Cardiac fibroblast (primary cell): ENCODE data around the gene CEP131.

Experiments
- DNase-seq, 2 donors: peaks; one replicate each; pipeline versions ENCODE4 v3.0.0 to v3.0.0-alpha.2; 2010; ENCODE audit warnings: low read depth in 2 of 2
- H3K4me3 ChIP-seq, 2 donors: replicated peaks in 1 of 2; 1 replicate in 1 of 2; 2 replicates in 1 of 2; pipeline ENCODE4 v1.5.1; 2011; ENCODE audit warnings: low read depth in 2 of 2, low read length in 2 of 2, mild to moderate bottlenecking in 2 of 2, moderate library complexity in 1 of 2
- TF ChIP-seq, protein P1 (sequence below): IDR thresholded peaks from one replicate; pipeline ENCODE4 v1.5.1; 2011; ENCODE audit warnings: low read depth, mild to moderate bottlenecking, low read length, inconsistent platforms

CEP131 gene

DNA sequence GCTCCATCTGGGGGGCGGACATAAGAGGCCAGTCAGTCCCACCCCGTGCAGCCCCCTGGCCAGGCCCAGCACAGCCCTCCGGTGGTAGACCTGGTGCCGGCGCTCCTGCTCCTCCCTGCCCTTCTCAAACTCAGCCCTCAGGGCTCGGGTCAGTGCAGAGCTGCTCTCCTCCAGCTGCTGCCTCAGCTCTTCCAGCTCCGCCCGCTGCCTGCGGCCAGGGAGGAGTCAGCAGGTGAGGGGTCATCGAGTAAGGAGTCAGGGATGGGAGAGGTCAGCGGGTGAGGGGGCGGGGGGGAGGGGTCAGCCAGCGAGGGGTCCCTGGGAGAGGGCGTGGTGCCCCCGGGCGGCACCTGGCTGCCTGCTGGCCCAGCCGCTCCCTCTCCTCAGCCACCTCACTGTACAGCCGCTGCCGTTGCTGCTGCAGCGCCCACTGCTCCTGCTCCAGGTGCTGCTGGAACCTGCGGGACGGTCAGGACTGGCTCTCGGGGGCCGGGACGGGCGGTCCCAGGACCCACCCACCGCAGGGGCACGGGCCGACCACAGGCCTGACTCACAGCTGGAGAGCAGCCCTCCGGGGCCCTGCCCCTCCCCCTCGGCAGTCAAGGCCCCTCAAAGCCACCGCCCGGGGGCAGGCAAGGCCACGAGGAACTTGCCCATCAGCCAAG, 30.2 kb downstream of the CEP131 start:
- TF ChIP-seq, protein P1, sequence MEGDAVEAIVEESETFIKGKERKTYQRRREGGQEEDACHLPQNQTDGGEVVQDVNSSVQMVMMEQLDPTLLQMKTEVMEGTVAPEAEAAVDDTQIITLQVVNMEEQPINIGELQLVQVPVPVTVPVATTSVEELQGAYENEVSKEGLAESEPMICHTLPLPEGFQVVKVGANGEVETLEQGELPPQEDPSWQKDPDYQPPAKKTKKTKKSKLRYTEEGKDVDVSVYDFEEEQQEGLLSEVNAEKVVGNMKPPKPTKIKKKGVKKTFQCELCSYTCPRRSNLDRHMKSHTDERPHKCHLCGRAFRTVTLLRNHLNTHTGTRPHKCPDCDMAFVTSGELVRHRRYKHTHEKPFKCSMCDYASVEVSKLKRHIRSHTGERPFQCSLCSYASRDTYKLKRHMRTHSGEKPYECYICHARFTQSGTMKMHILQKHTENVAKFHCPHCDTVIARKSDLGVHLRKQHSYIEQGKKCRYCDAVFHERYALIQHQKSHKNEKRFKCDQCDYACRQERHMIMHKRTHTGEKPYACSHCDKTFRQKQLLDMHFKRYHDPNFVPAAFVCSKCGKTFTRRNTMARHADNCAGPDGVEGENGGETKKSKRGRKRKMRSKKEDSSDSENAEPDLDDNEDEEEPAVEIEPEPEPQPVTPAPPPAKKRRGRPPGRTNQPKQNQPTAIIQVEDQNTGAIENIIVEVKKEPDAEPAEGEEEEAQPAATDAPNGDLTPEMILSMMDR = no peak
- H3K4me3 ChIP-seq = no peak overlapping the region
- no peak for DNase-seq

DNA sequence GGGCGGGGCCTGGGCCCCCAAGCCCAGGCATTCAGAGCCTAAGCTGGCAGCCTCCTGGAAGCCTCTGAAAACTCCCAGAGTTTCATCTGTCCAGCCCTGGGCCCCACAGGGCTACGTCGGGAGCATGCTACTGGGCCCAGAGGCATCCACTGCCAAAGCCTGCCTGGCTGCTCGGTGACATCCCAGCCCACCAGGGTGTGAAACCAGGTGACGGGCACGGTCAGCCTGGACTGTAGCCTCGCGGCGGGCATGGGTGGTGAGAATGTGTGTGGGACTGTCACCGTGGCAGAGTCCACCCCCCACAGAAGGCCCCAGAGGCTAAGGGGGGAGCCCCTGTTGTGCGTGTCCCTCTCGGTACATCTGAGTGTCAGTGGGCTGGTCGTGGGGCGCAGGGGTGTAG, 31.1 kb downstream of the CEP131 start:
- no peak for DNase-seq
- no peak overlapping the region for H3K4me3 ChIP-seq
- TF ChIP-seq, protein P1 = no peak

GRCh38 chr17:81191116-81191515, 31.6 kb downstream of the CEP131 start:
- no peak overlapping the region for H3K4me3 ChIP-seq
- TF ChIP-seq, protein P1 = no peak
- DNase-seq = no peak

GRCh38 chr17:81190591-81190990, 32.2 kb downstream of the CEP131 start:
- TF ChIP-seq, protein P1 = no peak
- H3K4me3 ChIP-seq = no peak overlapping the region
- no peak for DNase-seq

DNA sequence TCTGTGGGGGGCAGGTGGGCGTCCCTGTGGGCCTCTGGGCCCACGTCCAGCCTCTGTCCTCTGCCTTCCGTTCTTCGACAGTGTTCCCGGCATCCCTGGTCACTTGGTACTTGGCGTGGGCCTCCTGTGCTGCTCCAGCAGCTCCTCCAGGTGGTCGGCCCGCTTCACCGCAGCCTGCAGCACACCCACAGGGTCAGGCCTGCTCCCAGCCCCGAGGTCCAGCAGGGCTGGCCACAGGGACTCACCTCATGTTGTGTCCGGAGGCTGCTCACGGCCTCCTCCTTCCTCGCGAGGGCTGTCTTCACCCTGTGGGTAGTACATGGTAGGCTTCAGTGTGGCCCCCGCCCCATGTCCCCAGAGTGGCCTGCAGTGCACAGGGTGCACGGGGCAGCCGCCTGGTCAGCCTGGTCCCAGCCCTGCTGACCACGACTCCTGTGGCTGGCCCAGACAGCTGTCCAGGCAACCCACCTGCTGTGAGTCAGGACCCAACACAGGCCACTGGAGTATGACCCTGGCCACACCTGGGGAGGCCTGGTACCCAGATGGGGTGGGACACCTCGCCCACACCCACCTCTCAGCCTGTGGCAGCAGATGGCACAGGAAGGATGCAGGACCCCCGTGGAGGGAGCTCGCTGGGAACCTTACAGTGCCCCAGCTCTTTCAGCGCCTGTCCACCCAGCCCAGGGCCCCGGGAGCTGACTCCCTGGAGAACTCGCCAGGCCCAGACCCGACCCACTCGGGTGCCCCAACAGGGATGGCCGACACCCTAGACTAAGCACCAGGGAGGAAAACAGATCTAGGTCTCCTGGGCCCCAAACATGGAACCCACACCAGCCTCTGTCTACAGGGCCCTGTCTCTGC, 32.9 kb downstream of the CEP131 start:
- H3K4me3 ChIP-seq = no peak overlapping the region
- TF ChIP-seq, protein P1 = no peak

GRCh38 chr17:81189016-81189415, 33.7 kb downstream of the CEP131 start:
- TF ChIP-seq, protein P1 = no peak
- H3K4me3 ChIP-seq = no peak overlapping the region
- DNase-seq = no peak

More for the DNA sequence above, 32.9 kb downstream of the CEP131 start:
- no peak for DNase-seq
